T-helper 2 cell treated with Interferon-gamma antibody and Interleukin-4, amounts not matched to agents 100 ng/mL and 5 ng/mL, for 36 hours (primary cell): ENCODE results near the gene BAX. TPM values are rescaled to one million over a fixed set of nuclear protein-coding genes. Genes with fewer than 3 reads are reported as not detected.

ENCODE experiments used
- intact Hi-C: fragments of 100-400 bp; cut with micrococcal nuclease; formaldehyde crosslinking; loops from one replicate; pipeline ENCODE4 v1.15.1; 2023
- total RNA-seq: library from RNA; stranded (reverse); gene quantifications from 2 replicates; pipeline ENCODE4 v1.2.3, GENCODE V29; 2022

BAX gene
- total RNA-seq, 1 donor from 2014 or later, result 330 TPM

- intact Hi-C loops, result loop anchor here (1.0 kb wide), 1 partner anchor 23 kb away; no protein-coding TSS in a partner anchor
Observed at GRCh38 chr19:48928164-48929025, 26.3 kb upstream of the BAX start.

GRCh38 chr19:48933382-48933932 lies 21.2 kb upstream of the BAX start, which contains the start of gene DHDH:
DHDH (plus strand) TSS chr19:48933699; CDS start chr19:48933722, 23 bp downstream.
- intact Hi-C loops, result no loop called here

GRCh38 chr19:48934837-48935236 lies 19.8 kb upstream of the BAX start:
- intact Hi-C loops, result no loop called here

GRCh38 chr19:48935864-48936263 lies 18.8 kb upstream of the BAX start:
- intact Hi-C loops, result no loop called here

- intact Hi-C loops, result no loop called here
Observed at GRCh38 chr19:48938256-48938655, 16.4 kb upstream of the BAX start.

- intact Hi-C loops, result no loop called here
Observed at GRCh38 chr19:48940902-48941301, 13.8 kb upstream of the BAX start.

GRCh38 chr19:48943081-48943480 lies 11.6 kb upstream of the BAX start:
- intact Hi-C loops, result no loop called here

- intact Hi-C loops, result no loop called here
Observed at GRCh38 chr19:48945415-48945814, 9.3 kb upstream of the BAX start.

- intact Hi-C loops, result no loop called here
Observed at GRCh38 chr19:48945817-48946216, 8.9 kb upstream of the BAX start.

- intact Hi-C loops, result no loop called here
Observed at GRCh38 chr19:48946463-48947257, 8.0 kb upstream of the BAX start.

- intact Hi-C loops, result no loop called here
Observed at GRCh38 chr19:48947258-48947542, 7.5 kb upstream of the BAX start.

GRCh38 chr19:48950159-48950558 lies 4.5 kb upstream of the BAX start:
- intact Hi-C loops, result no loop called here

- intact Hi-C loops, result loop anchor here (1.0 kb wide), 1 partner anchor 23 kb away; no protein-coding TSS in a partner anchor
Observed at GRCh38 chr19:48950830-48951519, 3.7 kb upstream of the BAX start.

GRCh38 chr19:48953141-48953540 lies 1.5 kb upstream of the BAX start:
- intact Hi-C loops, result no loop called here

GRCh38 chr19:48953990-48954594 lies 583 bp upstream of the BAX start:
- intact Hi-C loops, result loop anchor here (1.0 to 2.0 kb wide), 2 partner anchors 11 to 159 kb away; partner anchors contain the start of gene FTL

GRCh38 chr19:48955308-48955958 lies 758 bp downstream of the BAX start:
- intact Hi-C loops, result loop anchor here (2.0 kb wide), 1 partner anchor 161 kb away; no protein-coding TSS in a partner anchor

GRCh38 chr19:48958006-48958405 lies 3.3 kb downstream of the BAX start:
- intact Hi-C loops, result no loop called here

- intact Hi-C loops, result loop anchor here (10.0 kb wide), 1 partner anchor 325 kb away; the partner anchor contains the start of gene DBP
Observed at GRCh38 chr19:48959341-48960239, 4.9 kb downstream of the BAX start.

- intact Hi-C loops, result loop anchor here (10.0 kb wide), 1 partner anchor 326 kb away; the partner anchor contains the start of gene DBP
Observed at GRCh38 chr19:48961051-48961649, 6.5 kb downstream of the BAX start.
